Kasumi-1 (cell line): Measurements from ENCODE around the gene AHDC1.
"Not testable (repeated sequence)": the region's sequence is repeated elsewhere in the genome, so short reads cannot be mapped to it uniquely, and the experiment has no call there.

ENCODE experiments used
- DNase-seq, 2 experiments: peaks; one replicate each; lab custom pipeline; 2025; lab: John Stamatoyannopoulos, UW

AHDC1 gene

DNA sequence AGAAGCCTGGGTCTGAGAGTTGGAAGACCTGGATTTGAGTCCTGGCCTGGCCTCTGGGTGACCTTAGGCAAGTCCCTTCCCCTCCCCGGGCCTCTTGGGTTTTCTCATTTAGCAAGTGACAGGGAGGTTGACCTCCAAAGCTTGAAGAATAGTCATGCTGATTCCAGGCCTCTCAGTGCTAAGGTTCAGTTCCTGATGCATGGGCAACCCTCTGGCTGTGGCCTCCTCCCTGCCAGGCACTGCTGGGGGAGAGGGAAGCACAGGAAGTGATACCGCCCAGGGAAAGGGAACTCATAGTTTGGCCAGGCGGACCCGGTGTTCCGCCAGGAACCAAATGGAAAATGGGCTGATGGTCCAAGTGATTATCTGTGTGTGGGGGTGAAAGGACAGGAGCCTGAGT lies 90.4 kb downstream of the AHDC1 start:
- no peak for DNase-seq

DNA sequence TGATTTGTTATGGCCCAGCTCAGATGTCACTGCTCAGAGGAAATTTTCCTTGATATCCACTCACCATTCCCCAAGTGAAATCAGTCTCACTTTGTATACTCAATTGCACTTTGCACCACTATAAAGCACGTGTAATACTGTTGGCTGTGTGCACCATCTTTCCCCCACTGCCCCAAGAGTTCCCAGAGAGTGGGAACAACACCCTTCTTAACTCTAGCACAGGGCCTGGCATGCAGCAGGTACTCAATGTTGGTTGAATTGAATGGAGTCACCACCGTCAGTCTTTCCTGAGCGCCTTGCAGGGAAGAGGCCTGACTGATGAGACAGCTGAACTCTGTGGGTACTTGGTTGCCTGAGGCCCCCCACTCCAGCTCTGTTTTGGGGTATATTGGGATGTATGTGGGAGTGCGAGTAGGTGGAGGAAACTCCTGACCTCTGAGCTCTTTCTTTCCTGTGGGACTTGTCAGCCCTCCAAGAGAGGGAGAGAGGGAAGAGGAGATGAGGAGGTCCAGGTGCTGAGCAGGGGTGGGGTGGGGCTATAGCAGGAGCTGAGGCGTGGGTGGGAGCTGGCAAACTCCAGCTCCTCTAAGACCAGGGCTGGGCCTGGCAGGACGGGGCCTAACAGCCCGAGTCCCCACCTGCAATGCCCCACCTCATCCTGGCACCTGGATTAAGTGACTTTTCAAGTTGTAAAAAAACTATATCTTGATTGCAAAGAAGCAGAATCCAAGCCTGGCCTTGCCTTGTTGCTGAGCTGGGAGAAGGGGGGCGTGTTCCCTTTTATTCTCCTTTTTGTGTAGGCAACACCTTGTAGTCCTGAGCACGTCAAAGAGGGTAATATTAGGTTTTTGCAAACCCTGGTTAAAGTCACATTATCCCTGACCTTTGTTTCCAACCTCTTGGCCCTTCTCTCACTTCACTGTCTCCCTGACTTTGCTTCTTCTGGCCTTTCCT lies 94.5 kb downstream of the AHDC1 start:
- no peak for DNase-seq

DNA sequence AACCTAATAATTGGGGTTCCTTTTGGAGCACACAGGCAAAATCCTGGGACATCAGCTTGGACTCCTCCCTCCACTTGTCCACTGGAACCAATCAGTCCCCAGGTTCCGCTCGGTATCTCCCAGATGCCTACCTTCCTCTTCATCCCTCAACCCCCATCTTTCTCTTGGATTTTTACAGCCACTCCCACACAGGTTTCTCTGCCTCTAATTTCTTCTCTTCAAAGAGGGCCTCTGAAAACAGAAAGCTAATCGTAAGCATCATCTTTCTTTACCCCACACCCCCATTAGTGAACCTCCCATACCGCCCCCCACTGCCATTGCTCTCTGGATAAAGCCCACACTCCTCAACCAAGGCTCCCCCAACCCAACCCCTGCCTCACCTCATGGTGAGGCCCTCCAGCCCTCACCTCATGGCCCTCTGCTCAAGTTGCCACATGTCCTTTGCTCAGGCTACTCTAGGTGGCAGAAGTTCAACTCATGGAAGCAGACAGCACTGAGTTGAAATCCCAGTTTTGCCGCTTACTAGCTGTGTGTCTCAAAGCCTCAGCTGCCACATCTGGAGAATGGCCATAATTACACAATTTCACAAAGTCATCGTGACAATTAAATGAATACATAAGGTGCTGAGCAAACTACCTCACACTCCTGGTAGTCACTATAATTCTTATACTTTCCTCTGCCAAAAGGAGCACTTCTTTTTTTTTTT lies 95.8 kb downstream of the AHDC1 start:
- DNase-seq = no peak

DNA sequence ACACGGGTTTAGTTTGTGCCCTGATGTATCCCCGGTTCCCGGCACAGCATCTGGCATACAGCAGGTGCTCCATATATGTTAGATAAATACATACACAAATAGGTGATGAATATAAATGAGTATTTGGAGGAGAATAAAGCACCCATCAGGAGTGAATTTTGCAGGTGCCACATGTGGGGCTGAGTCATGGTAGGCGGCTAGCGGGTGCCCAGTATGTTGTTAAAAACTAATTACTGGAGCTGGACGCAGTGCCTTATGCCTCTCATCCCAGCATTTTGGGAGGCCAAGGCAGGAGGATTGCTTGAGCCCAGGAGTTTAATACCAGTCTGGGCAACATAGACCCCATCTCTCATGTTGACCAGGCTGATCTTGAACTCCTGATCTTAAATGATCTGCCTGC lies 97.2 kb downstream of the AHDC1 start:
- no peak for DNase-seq

DNA sequence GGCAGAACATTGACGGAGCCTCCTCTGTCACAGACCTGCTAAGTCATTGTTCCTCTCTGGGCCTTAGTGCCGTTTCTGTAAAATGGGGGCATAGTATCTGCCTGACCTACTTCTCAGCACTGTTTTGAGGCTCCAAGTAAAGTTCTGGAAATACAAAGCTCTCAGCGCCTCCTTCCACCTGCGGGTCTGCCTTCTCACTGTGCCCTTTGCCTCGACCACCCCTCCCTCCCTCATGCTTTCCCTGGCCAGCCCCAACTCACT lies 98.6 kb downstream of the AHDC1 start:
- DNase-seq = no peak

DNA sequence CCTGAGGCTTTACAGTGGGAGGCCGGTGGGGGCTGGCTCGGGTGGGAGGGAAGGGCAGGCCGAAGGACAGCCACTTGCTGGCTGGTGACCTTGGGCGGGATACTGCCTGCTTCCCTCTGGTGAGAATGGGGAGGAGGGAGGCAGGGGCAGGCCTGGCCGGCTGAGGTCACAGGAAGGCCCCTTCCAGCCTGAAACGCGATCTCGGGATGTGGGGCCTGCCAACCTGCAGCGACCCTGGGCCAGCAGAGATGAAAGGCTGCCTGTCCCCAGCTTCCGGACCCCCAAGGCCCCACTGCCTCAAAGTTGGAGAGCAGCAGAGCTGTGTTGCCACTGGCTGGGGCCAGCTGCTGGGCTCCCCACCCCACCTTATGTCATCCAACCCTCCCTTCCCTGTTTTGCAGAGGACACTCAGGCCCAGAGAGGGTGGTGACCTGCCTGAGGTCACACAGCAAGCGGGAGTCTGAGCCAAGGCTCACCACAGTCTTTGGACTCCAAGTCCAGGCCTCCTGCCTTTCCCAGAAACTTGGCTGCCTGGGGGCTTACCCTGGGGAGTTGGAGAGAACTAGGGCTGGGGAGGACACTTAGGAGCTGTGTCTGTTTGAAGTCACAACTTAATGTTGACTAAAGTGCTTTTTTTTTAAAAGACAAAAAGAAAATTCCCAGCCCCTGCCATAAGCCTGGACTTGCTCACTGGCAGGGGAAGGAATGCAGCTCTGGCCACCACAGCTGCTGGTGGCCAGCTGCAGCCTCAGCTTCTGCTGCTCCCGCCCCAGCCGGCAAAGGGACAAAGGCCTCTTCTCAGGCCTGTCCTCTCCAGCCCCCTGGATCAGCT lies 99.1 kb downstream of the AHDC1 start:
- no peak for DNase-seq

DNA sequence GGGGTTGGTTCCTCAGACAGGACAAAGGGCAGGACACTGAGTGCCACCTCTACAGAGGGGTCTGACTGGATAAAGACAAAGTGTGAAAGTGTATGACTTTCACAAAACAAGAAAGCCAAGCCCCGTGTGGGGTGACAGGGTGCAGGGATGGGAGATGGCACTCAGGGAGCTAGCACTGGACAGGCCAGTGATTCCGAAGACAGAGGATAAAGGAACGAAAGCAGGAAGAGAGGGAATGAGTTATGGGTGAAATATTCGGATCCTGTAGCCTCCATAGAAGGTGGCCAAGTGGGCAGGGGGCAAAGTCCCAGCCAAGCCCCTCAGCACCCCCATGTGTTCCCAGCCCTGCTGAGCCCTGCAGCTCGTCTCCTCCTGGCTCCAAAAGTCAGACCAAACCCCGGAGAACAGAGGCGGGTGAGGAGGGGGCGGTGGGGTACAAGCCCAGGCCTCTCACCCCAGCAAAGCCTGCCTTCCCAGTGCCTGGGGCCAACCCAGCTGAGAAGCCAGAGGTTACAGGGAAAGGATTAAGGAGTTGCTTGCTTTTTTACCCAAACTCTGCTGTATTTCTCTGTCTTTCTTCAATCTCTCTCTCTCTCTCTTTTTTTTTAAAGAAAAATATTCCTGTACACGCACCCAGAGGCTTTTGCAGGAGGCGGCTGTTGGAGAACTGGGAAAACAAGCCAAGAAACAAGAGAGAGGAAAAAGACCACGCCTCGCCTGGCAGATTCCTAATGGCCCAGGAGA lies 99.9 kb downstream of the AHDC1 start:
- DNase-seq = no peak

DNA sequence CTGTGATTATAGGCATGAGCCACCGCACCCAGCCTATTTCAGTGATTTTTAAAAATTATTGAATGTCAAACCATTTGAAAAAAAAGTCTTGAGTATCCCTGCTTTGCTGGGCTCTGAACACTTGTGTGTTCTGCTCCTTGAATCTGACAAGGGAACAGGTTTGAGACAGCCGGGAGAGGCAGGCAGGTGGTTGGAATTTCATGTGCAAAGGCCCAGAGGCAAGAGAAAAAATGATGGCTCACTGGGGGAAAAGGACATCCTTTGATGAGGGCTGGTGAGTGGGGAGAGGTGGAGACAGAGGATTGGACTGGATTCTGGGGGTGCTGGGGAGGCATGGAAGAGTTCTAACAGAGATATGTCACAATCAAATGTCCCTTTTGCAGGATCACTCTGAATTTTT lies 100.9 kb downstream of the AHDC1 start:
- DNase-seq = no peak

DNA sequence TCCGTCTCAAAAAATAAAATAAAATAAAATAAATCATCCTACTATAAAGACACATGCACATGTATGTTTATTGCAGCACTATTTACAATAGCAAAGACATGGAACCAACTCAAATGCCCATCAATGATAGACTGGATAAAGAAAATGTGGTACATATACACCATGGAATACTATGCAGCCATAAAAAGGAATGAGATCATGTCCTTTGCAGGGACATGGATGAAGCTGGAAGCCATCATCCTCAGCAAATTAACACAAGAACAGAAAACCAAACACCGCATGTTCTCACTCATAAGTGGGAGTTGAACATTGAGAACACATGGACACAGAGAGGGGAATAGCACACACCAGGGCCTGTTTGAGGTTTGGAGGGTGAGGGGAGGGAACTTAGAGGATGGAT lies 102.8 kb downstream of the AHDC1 start:
- DNase-seq = not testable (repeated sequence)

DNA sequence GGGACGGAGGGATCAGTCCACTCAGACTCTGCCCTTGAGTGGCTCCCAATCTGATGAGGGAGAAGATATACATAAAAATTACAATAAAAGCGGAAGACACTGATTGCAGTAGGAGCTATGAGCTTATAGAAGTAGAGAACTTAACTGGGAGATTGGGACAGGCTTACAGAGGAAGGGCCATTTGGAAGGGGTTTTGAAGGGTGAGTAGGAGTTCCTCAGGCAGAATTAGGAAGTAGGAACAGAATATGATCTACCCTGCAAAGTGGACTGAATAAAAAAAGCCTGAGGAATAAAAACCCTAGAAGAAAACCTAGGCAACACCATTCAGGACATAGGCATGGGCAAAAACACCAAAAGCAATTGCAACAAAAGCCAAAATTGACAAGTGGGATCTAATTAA lies 104.8 kb downstream of the AHDC1 start:
- no peak for DNase-seq

DNA sequence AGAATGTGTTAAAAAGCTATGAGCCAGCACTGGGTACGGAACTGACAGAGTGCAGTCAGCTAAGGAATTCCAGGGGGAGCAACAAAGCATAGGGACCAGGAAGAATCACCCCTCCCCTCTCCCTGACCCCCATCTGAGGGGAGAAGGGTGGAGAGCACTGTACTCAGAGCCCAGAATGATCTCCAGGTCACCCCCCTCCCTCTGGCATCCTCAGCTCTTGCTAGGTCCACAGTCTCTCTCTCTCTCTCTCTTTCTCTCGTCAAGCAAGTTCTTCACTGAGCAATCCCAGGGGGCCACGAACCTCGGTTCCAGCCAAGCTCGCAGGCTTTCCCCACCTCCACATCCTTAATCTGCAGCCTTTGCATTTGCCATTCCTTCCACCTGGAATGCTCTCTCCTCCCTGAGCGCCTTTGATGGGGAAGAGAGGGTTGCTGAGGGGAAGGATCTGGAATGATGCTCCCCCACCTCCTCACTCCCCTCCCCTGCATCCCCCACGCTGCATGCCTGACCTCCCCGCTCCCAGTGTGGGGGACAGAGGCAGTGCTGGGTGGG lies 107.3 kb downstream of the AHDC1 start:
- no peak for DNase-seq

DNA sequence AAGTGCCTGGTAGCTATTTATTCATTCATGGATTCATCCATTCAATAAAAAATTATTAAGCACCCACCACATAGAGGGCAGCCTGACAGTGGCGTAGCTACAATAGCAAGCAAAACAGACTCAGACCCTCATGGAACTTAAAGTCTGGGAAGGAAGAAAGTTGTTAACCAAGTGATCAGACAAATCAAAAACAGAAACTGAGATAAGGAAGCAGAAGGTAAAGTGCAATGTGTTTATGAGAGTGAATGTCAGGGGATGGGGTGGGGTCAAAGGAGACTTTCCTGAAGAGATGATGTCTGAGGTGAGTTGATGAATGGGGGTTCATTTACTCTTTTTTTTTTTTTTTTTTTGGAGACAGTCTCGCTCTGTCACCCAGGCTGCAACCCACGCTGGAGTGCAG lies 111.1 kb downstream of the AHDC1 start:
- DNase-seq = no peak

DNA sequence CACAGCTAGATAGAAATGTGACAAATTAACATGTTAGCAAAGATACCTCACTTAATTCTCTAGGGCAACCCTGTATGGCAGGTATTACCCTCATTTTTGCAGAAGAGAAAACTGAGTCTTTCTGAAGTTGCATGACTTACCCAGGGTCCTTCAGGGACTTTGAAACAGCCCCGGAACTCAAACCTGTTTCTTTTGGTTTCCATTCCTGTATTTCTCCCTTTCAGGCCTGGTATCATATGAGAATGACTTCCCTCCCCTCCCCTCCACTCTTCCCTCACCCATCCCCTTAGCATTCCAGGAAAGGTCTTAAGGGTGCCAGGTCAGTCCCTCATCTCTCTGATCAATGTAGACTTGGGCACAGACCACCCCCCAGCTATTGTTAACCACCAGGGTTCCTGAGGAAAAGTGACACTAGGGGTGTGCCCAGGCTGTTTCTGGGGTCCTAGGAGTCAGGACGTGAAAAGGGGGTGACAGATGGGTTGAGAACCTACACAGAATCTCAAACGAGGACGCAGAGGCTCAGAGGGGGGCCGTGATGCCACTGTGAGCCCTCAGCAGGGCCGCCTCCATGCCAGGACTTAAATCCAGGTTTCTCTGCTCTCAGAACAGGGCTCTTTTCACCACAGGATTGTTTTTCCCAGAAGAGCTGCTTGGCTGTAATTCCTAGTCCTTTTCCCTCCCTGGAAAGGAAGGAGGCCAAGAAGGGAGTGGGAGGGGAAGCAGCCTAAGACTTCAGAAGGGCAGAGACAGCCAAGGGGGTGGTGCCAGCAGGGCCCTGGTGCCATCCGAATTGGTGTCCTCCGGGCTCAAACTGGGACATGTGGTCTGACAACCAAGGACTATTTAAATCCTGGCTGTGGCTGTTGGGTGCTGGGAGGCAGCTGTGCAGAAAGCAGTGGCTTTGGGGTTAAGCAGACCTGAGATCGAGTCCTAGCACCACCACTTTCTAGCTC lies 111.9 kb downstream of the AHDC1 start:
- DNase-seq = no peak

DNA sequence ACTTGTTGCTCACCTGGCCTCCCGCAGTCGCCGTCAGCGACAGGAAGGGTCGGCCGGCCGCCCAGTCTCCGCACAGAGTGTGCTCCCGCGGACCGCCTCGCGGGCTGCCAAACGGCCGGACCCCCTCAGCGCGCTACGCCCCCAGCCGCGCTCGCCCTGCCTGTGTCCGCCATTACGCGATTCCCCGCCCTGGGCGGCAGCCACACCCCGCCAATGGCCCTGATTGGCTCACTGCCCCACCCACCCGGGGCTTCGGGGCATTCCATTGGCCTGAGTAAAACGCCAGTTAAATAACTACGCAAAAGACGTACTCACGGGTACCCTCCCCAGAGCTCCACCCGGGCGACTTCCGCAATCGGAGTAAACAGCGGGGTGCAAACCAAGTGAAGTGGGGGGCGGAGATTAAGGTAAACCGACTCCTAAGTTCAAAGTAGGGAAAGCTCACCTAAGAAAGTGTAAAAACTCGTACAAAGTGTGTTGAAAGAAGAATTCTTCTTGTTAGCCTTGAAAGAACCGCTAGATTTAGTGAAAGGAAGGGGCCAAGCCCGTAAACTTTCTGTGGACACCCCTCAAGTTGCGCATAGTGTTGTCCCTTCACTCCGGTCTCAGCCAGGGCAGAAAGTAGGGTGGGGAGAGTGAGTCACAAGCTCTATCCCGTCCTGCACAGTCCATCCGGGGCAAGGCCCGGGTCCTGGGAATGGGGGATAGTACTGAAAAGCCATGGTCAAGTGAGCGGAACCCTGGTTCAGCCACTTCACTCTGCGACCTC lies 113.8 kb downstream of the AHDC1 start, which contains the start of gene WASF2:
Gene WASF2 (minus strand): TSS at position 195 of the 769 bp plus-strand sequence. CDS start 61,277 bp downstream, outside the sequence.
- DNase-seq = peak; percentile 96

DNA sequence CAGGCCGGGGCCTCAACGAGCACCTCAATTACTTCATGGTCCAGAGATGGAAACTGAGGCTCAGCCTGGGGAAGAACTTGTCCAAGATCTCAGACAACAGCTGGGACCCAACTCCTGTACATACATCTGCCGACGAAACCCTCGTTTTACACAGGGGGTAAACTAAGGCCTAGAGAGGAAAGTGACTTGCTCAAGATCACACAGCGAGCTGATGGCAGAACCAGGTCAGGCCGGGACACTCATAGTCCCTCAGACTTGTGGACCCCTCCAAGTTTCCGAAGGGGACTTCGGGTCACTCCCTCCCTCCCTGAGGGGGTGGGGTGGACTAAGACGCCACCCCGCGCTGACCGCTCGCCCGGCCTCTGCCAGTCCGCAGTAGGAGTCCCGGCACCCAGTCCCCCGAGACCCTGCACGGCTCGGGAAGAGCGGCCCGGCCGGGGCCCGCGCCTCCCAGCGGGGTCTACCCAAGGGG lies 114.4 kb downstream of the AHDC1 start:
- DNase-seq = peak; percentile 23 to 44

DNA sequence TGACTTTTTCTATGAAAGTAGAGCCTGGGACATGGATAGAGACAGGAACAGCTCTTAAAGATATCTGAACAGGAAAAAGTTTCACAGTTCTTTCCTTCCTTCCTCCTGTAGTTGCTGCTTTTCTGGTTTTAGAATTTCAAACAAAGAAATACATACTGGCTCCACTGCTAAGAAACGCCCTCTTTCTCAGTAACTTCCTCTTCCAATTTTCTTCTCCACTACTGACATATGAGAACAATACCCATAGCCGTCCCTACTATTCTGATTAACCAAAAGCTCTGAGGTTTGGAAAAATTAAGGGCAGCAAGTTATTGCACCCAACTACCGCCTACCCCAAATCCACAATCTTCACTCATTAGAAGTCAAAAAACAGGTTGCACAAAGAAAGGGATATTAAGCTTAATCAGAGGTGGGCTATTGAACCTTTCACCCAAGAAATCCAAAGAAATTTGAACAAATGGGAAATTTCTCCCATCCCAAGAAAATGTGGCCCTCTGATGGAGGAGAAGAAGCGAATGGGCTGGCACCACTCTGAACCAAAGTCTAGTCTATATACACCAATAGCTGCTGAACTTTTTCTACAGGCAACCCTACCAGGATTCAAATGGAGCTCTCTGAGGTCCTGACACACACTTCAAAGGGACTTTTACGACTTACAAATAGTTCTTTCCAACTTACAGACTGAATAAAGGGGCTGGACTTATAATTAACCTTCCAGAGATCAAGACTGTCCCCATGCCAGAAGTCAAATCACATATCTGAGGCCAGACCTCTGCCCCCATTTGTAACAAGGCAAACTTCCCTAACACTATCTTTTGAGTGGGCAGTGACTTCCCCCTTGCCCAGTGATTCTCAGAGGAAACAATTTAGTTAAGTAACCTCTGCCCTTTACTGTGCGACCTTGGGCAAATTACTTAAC lies 115.7 kb downstream of the AHDC1 start:
- peak; percentile 93 to 97 for DNase-seq

DNA sequence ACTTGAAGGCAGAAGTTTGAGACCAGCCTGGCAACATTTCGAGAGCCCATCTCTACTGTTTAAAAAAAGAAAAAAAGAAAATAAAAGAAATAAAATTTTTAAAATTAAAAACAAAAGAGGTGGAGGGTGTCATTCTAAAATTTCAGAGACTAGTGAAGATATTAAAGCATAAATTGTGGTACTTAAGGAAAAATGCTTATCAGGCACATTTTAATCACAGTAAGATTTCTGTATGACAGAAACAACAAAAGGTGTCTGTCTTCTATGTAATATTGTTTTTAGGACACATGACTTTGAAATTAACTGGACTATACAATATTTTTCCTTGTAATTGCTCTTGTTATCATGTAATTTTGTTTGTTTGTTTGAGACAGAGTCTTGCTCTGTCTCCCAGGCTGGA lies 118.6 kb downstream of the AHDC1 start:
- DNase-seq = no peak
